Measurements from ENCODE around the gene NXPH1.

DNA sequence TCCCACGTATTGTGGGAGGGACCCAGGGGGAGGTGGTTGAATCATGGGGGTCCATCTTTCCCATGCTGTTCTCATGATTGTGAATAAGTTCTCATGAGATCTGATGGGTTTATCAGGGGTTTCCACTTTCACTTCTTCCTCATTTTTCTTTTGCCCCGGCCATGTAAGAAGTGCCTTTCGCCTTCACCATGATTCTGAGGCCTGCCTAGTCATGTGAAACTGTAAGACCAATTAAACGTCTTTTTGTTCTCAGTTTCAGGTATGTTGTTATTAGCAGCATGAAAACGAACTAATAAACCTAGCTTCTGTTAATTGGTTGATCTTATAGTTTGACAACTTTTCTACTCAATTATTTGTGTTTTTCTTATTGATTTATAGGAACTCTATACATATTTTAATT lies 206.3 kb downstream of the NXPH1 start:
- TF ChIP-seq, protein P1, sequence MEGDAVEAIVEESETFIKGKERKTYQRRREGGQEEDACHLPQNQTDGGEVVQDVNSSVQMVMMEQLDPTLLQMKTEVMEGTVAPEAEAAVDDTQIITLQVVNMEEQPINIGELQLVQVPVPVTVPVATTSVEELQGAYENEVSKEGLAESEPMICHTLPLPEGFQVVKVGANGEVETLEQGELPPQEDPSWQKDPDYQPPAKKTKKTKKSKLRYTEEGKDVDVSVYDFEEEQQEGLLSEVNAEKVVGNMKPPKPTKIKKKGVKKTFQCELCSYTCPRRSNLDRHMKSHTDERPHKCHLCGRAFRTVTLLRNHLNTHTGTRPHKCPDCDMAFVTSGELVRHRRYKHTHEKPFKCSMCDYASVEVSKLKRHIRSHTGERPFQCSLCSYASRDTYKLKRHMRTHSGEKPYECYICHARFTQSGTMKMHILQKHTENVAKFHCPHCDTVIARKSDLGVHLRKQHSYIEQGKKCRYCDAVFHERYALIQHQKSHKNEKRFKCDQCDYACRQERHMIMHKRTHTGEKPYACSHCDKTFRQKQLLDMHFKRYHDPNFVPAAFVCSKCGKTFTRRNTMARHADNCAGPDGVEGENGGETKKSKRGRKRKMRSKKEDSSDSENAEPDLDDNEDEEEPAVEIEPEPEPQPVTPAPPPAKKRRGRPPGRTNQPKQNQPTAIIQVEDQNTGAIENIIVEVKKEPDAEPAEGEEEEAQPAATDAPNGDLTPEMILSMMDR (conservative IDR thresholded peaks at IDR 0.05; ENCODE audit: low read depth in 2 of 2): no peak
- TF ChIP-seq REST (IDR thresholded peaks at IDR 0.05; ENCODE audit: unreplicated experiment) (no peak), POLR2AphosphoS5 (IDR thresholded peaks at IDR 0.05; ENCODE audit: low read depth) (no peak), EZH2 (IDR thresholded peaks at IDR 0.05; ENCODE audit: low read depth, unreplicated experiment) (no peak), CREB1 (CRISPR knock-in tag; IDR thresholded peaks at IDR 0.05; ENCODE audit: low read depth) (no peak), EZH2phosphoT487 (IDR thresholded peaks at IDR 0.05; ENCODE audit: unreplicated experiment) (no peak), STAT1 (IDR thresholded peaks at IDR 0.05; ENCODE audit: unreplicated experiment) (no peak), ZNF114 (CRISPR knock-in tag; IDR thresholded peaks at IDR 0.05) (no peak)
